ENCODE data around the gene MINAR1.

DNA sequence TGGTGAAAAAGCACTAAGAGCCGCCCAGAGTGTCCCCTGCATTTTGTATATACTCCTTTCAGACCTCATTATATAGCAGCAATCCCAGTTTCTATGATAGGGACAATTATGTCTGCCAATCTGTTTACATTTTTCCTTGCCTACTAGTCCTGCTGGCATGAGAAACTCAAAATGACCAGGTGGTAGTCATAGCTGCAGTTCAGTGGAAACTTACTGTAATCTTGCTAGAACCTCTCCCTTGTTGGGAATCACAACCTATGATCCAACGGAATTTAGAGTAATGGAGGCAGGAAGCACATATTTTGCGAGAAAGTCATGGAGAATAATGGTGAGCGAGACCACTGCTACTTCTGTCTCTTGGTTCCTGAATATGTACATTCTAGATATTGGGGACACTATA is 28.6 kb upstream of the MINAR1 start:
- TF ChIP-seq, protein P1, sequence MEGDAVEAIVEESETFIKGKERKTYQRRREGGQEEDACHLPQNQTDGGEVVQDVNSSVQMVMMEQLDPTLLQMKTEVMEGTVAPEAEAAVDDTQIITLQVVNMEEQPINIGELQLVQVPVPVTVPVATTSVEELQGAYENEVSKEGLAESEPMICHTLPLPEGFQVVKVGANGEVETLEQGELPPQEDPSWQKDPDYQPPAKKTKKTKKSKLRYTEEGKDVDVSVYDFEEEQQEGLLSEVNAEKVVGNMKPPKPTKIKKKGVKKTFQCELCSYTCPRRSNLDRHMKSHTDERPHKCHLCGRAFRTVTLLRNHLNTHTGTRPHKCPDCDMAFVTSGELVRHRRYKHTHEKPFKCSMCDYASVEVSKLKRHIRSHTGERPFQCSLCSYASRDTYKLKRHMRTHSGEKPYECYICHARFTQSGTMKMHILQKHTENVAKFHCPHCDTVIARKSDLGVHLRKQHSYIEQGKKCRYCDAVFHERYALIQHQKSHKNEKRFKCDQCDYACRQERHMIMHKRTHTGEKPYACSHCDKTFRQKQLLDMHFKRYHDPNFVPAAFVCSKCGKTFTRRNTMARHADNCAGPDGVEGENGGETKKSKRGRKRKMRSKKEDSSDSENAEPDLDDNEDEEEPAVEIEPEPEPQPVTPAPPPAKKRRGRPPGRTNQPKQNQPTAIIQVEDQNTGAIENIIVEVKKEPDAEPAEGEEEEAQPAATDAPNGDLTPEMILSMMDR (conservative IDR thresholded peaks at IDR 0.05; ENCODE audit: low read length): no peak
- no peak for TF ChIP-seq EZH2phosphoT487 (IDR thresholded peaks at IDR 0.05; ENCODE audit: borderline replicate concordance, low read depth, low read length)

Measured in OCI-LY7 (cell line).